GM19043 (cell line): Measurements from ENCODE around the gene SPRY4.
"Not testable (repeated sequence)": the region's sequence is repeated elsewhere in the genome, so short reads cannot be mapped to it uniquely, and the experiment has no call there.

Source experiments
- ATAC-seq: cut with Tn5 transposase; IDR thresholded peaks from one replicate; pipeline ENCODE4 v1.9.1; 2021; ENCODE audit warnings: low read depth; ENCODE audit not compliant: unreplicated experiment

SPRY4 gene

GRCh38 chr5:142272596-142272995 is 52.2 kb downstream of the SPRY4 start:
- not testable (repeated sequence) for ATAC-seq

- not testable (repeated sequence) for ATAC-seq
Measured at GRCh38 chr5:142264084-142264483, 60.7 kb downstream of the SPRY4 start.

GRCh38 chr5:142263346-142263745 is 61.5 kb downstream of the SPRY4 start:
- ATAC-seq = no peak

GRCh38 chr5:142262683-142263082 is 62.1 kb downstream of the SPRY4 start:
- no peak for ATAC-seq
